Pancreas (tissue), 10 donors: ENCODE results near the gene RIMS1. TPM values are rescaled to one million over a fixed set of nuclear protein-coding genes. Genes with fewer than 3 reads are reported as not detected.
"Not testable (repeated sequence)": the region's sequence is repeated elsewhere in the genome, so short reads cannot be mapped to it uniquely, and the experiment has no call there.

Source experiments
- ATAC-seq, 4 donors: fragments of 200-7000 bp; cut with Tn5 transposase; one replicate each; pipeline versions ENCODE4 v1.8.0 to v1.9.1; 2020; ENCODE audit warnings: mild to moderate bottlenecking in 4 of 4, moderate library complexity in 4 of 4
- DNase-seq, 6 donors: peaks; one replicate each; pipeline ENCODE4 v3.0.0-alpha.2; 2020
- FAIRE-seq: peaks from 2 replicates; lab custom pipeline; 2012; peaks lifted over from hg19 to GRCh38; lab: Jason Lieb, UNC
- H3K27ac ChIP-seq, 4 donors: fragments of 200-600 bp; sonication (generic); 1 replicate in 3 of 4; 2 replicates in 1 of 4; pipeline versions ENCODE4 v1.5.0 to v1.8.0; 2020
- H3K27me3 ChIP-seq, 4 donors: fragments of 200-600 bp; one replicate each; pipeline ENCODE4 v1.8.0; 2021
- H3K36me3 ChIP-seq, 3 donors: fragments of 200-600 bp; sonication (generic) in 1 of 3; one replicate each; pipeline versions ENCODE4 v1.5.0 to v1.8.0; 2020 to 2021
- H3K4me1 ChIP-seq, 3 donors: fragments of 200-600 bp; one replicate each; pipeline ENCODE4 v1.8.0; 2021
- H3K4me3 ChIP-seq, 4 donors: fragments of 200-600 bp; sonication (generic) in 2 of 4; one replicate each; pipeline versions ENCODE4 v1.5.0 to v1.8.0; 2020 to 2021
- H3K9me3 ChIP-seq, 4 donors: fragments of 200-600 bp; one replicate each; pipeline ENCODE4 v1.8.0; 2021
- CTCF ChIP-seq, 4 donors: fragments of 200-600 bp; sonication (generic) in 3 of 4; IDR thresholded peaks; one replicate each; pipeline versions ENCODE4 v1.5.0 to v1.8.0; 2021; ENCODE audit warnings: antibody characterized with exemption in 4 of 4
- WGBS, 2 donors: extraction: QIAGEN DNeasy Blood & Tissue Kit; methylation state at CpG; one replicate each; pipeline ENCODE4 v1.1.7; 2013; 5-methylcytosine and 5-hydroxymethylcytosine counted together
- intact Hi-C, 3 donors: fragments of 100-400 bp; cut with DNase I; formaldehyde crosslinking; loops; one replicate each; pipeline versions ENCODE4 v1.11.1 to v1.14.2; 2022
- polyA plus RNA-seq, 2 donors: library from polyadenylated mRNA; stranded (reverse); fragments of 200-250 nt; gene quantifications; one replicate each; pipeline ENCODE4 v1.2.3, GENCODE V29; 2013
- total RNA-seq, 6 donors: library from RNA; stranded (reverse); fragmentation: NEBNext Ultra II Directional in 4 of 6; extraction: Animal tissue kit (Norgen Biotek cat#: 25700) in 4 of 6; gene quantifications; one replicate each; pipeline versions ENCODE4 v1.2.1 to v1.2.4, GENCODE V29; 2021 to 2023
- donor health status: healthy with polysubstance abuse.
- donor health status: DM: no; HTN: no; CAD: no; lungs with moderate emphysema.
- donor health status: DM: no; HTN: no; CAD: no.
- donor health status: control.
- donor health status: control.
- donor health status: Bipolar disorder and iron deficiency.
- donor health status: DM: yes; HTN: yes; CAD: no.
- donor health status: DM: no; HTN: no; CAD: no.
- donor health status: DM: no; HTN: no; CAD: no.
- donor health status: DM: yes; HTN: yes; CAD: no.

The RIMS1 gene
- total and polyA plus RNA-seq, 8 donors, result 0.12 to 5.7 (median 3.7) TPM

GRCh38 chr6:72321788-72322187 is 435.4 kb downstream of the RIMS1 start:
- intact Hi-C loops, result no loop called here
- FAIRE-seq, result no peak

GRCh38 chr6:72322771-72323170 is 436.4 kb downstream of the RIMS1 start:
- Histone ChIP-seq H3K4me3 (no peak overlapping the region), H3K9me3 (no peaks in the 10 kb centered on the region), H3K36me3 (no peaks in the 10 kb centered on the region), H3K4me1 (no peaks in the 10 kb centered on the region), H3K27ac (no peak overlapping the region), H3K27me3 (no peaks in the 10 kb centered on the region)
- ATAC-seq, result no peak
- no peak for DNase-seq
- intact Hi-C loops, result no loop called here
- WGBS, 2 donors, result 56 to 73% methylated on average over 2 of the region's 2 CpGs
- no peak for TF ChIP-seq CTCF (IDR thresholded peaks at IDR 0.05)
- FAIRE-seq, result no peak

More at GRCh38 chr6:72321788-72322187, 435.4 kb downstream of the RIMS1 start:
- no peak for TF ChIP-seq CTCF (IDR thresholded peaks at IDR 0.05)
- DNase-seq (no peak), ATAC-seq (no peak)
- H3K9me3 ChIP-seq, result no peaks in the 10 kb centered on the region
- H3K36me3 ChIP-seq, result no peaks in the 10 kb centered on the region
- H3K27ac ChIP-seq, result no peak overlapping the region
- no peaks in the 10 kb centered on the region for H3K27me3 ChIP-seq
- no peak overlapping the region for H3K4me3 ChIP-seq
- H3K4me1 ChIP-seq, result no peaks in the 10 kb centered on the region

- Histone ChIP-seq H3K9me3 (no peaks in the 10 kb centered on the region), H3K27ac (no peak overlapping the region), H3K4me1 (no peaks in the 10 kb centered on the region), H3K4me3 (no peak overlapping the region), H3K27me3 (no peaks in the 10 kb centered on the region), H3K36me3 (no peaks in the 10 kb centered on the region)
- DNase-seq, result no peak
- 79 to 90% methylated on average over 4 of the region's 4 CpGs for WGBS, 2 donors
- no peak for TF ChIP-seq CTCF (IDR thresholded peaks at IDR 0.05)
- no peak for FAIRE-seq
- ATAC-seq, result no peak
- intact Hi-C loops, result no loop called here
These were observed 438.2 kb downstream of the RIMS1 start for GRCh38 chr6:72324591-72324990.

- no peak for DNase-seq
- Histone ChIP-seq H3K4me1 (no peaks in the 10 kb centered on the region), H3K27me3 (no peaks in the 10 kb centered on the region), H3K36me3 (no peaks in the 10 kb centered on the region), H3K9me3 (no peaks in the 10 kb centered on the region), H3K27ac (no peak overlapping the region), H3K4me3 (no peak overlapping the region)
- 53 to 77% methylated on average over 1 of the region's 1 CpG for WGBS, 2 donors
- TF ChIP-seq CTCF (IDR thresholded peaks at IDR 0.05), result no peak
- intact Hi-C loops, result no loop called here
- ATAC-seq, result no peak
- FAIRE-seq, result no peak
These were observed 442.4 kb downstream of the RIMS1 start for GRCh38 chr6:72328775-72329174.

- H3K36me3 ChIP-seq, intact Hi-C loops, H3K27ac ChIP-seq, FAIRE-seq, ATAC-seq, H3K4me1 ChIP-seq, H3K9me3 ChIP-seq, H3K27me3 ChIP-seq, H3K4me3 ChIP-seq: not testable (repeated sequence)
- WGBS, 2 donors, result 92 to 93% methylated on average over 2 of the region's 2 CpGs
- DNase-seq, result peak in 1 of 6 donors; percentile 8
These were observed 448.9 kb downstream of the RIMS1 start for GRCh38 chr6:72335203-72335602.
